Fibroblast of pulmonary artery (primary cell): Measurements from ENCODE around the gene HDDC3.

Experiments
- DNase-seq: peaks from one replicate; pipeline ENCODE4 v3.0.0-alpha.2; 2010; ENCODE audit warnings: low read depth
- H3K4me3 ChIP-seq: replicated peaks from 2 replicates; pipeline ENCODE4 v1.5.1; 2011; ENCODE audit warnings: low read depth, mild to moderate bottlenecking, control low read depth, low read length, moderate library complexity
- CTCF ChIP-seq: IDR thresholded peaks from 2 replicates; pipeline ENCODE4 v1.5.1; 2011; ENCODE audit warnings: mild to moderate bottlenecking, control low read depth, low read length, inconsistent platforms; ENCODE audit errors: missing control alignments

The HDDC3 gene

GRCh38 chr15:90946941-90947576 lies 14.7 kb upstream of the HDDC3 start:
- no peak for TF ChIP-seq CTCF

GRCh38 chr15:90946538-90946937 lies 14.2 kb upstream of the HDDC3 start:
- no peak overlapping the region for H3K4me3 ChIP-seq
- TF ChIP-seq CTCF, result no peak
- no peak for DNase-seq

More at GRCh38 chr15:90946941-90947576, 14.7 kb upstream of the HDDC3 start:
- no peak for DNase-seq
- no peak overlapping the region for H3K4me3 ChIP-seq

GRCh38 chr15:90945091-90945490 lies 12.7 kb upstream of the HDDC3 start:
- TF ChIP-seq CTCF, result no peak

GRCh38 chr15:90942354-90943120 lies 10.2 kb upstream of the HDDC3 start:
- TF ChIP-seq CTCF, result no peak
- no peak overlapping the region for H3K4me3 ChIP-seq
- no peak for DNase-seq

More at GRCh38 chr15:90945091-90945490, 12.7 kb upstream of the HDDC3 start:
- H3K4me3 ChIP-seq, result no peak overlapping the region
- no peak for DNase-seq

- H3K4me3 ChIP-seq, result no peak overlapping the region
- no peak for DNase-seq
- TF ChIP-seq CTCF, result no peak
Measured at GRCh38 chr15:90941038-90941437, 8.7 kb upstream of the HDDC3 start.

- H3K4me3 ChIP-seq, result no peak overlapping the region
- no peak for DNase-seq
- TF ChIP-seq CTCF, result no peak
Measured at GRCh38 chr15:90939756-90940155, 7.4 kb upstream of the HDDC3 start.

- DNase-seq, result no peak
- no peak overlapping the region for H3K4me3 ChIP-seq
- no peak for TF ChIP-seq CTCF
Measured at GRCh38 chr15:90938261-90938660, 5.9 kb upstream of the HDDC3 start.
